Measurements from ENCODE around the gene PLCB1. TPM values are rescaled to one million over a fixed set of nuclear protein-coding genes. Genes with fewer than 3 reads are reported as not detected.

The PLCB1 gene
- total and polyA plus RNA-seq, 10 of the 15 experiments (the other 5 are each of a cell fraction or from before 2014, with no cell fraction given): 0.05 to 5.3 (median 0.17) TPM; not detected in 1

- RAD21 ChIA-PET (ENCODE audit: unreplicated experiment): no interaction called here
These were observed 58.2 kb downstream of the PLCB1 start for GRCh38 chr20:8190043-8190880.

GRCh38 chr20:8194721-8195120, 62.7 kb downstream of the PLCB1 start:
- H3K27ac ChIP-seq (ENCODE audit: control insufficient read depth, insufficient read depth): no peak overlapping the region
- BruUV-seq (replicated peaks): no TSS peak
- ChIA-PET SMC1A (ENCODE audit: uncharacterized antibody, unreplicated experiment) (no interaction called here), POLR2A (no interaction called here), CTCF (no interaction called here), RAD21 (ENCODE audit: unreplicated experiment) (no interaction called here)
- DNase-seq (ENCODE audit: low read depth, low spot score) (no peak), ATAC-seq (no peak), FAIRE-seq (no peak)
- no peaks in the 10 kb centered on the region for H3K27me3 ChIP-seq (replicated peaks in 1 of 2; ENCODE audit: control insufficient read depth in 2 of 2, insufficient read depth in 2 of 2, low read length in 1 of 2)
- H3K4me2 ChIP-seq (ENCODE audit: control insufficient read depth, insufficient read depth): no peak overlapping the region
- intact Hi-C loops (cut with micrococcal nuclease; ENCODE audit: unreplicated experiment) (no loop called here), in situ Hi-C loops (cut with MboI) (no loop called here)
- no peaks in the 10 kb centered on the region for H3K4me1 ChIP-seq (ENCODE audit: control insufficient read depth, insufficient read depth, low read length)
- H3K79me2 ChIP-seq (ENCODE audit: control insufficient read depth, insufficient read depth, low read length): no peaks in the 10 kb centered on the region
- no peak overlapping the region for H2AFZ ChIP-seq (ENCODE audit: control insufficient read depth, low read depth, low read length)
- H3K36me3 ChIP-seq (ENCODE audit: control insufficient read depth in 2 of 2, insufficient read depth in 2 of 2, low read length in 1 of 2): no peaks in the 10 kb centered on the region
- H3K9ac ChIP-seq (ENCODE audit: control insufficient read depth, insufficient read depth, low read length): no peak overlapping the region
- no peaks in the 10 kb centered on the region for H3K9me3 ChIP-seq (replicated peaks; ENCODE audit: control insufficient read depth, insufficient read depth, low read length)
- H4K20me1 ChIP-seq (ENCODE audit: control insufficient read depth, insufficient read depth): no peaks in the 10 kb centered on the region
- H3K4me3 ChIP-seq: no peak overlapping the region
- TF ChIP-seq SRF (IDR thresholded peaks at IDR 0.05; ENCODE audit: low read depth in 2 of 2, low read length in 2 of 2) (no peak), ZNF592 (IDR thresholded peaks at IDR 0.05) (no peak), ZSCAN29 (IDR thresholded peaks at IDR 0.05) (no peak), CREB1 (IDR thresholded peaks at IDR 0.05; ENCODE audit: low read depth) (no peak), NKRF (conservative IDR thresholded peaks at IDR 0.05) (no peak)

More at GRCh38 chr20:8190043-8190880, 58.2 kb downstream of the PLCB1 start:
- no peaks in the 10 kb centered on the region for H3K27me3 ChIP-seq (replicated peaks in 1 of 2; ENCODE audit: control insufficient read depth in 2 of 2, insufficient read depth in 2 of 2, low read length in 1 of 2)
- in situ Hi-C loops (cut with MboI) (no loop called here), intact Hi-C loops (cut with micrococcal nuclease; ENCODE audit: unreplicated experiment) (no loop called here)
- H3K79me2 ChIP-seq (ENCODE audit: control insufficient read depth, insufficient read depth, low read length): no peaks in the 10 kb centered on the region
- H3K4me3 ChIP-seq: no peak overlapping the region
- H3K4me1 ChIP-seq (ENCODE audit: control insufficient read depth, insufficient read depth, low read length): no peaks in the 10 kb centered on the region
- H4K20me1 ChIP-seq (ENCODE audit: control insufficient read depth, insufficient read depth): no peaks in the 10 kb centered on the region
- 4% methylated on average over 7 of the region's 7 CpGs for WGBS (ENCODE audit: insufficient coverage, insufficient replicate concordance, low lambda C conversion rate, missing lambda C conversion rate)
- FAIRE-seq: no peak
- POLR2A ChIA-PET: no interaction called here
- BruUV-seq (replicated peaks): no TSS peak
- TF ChIP-seq KLF5 (IDR thresholded peaks at IDR 0.05; ENCODE audit: partially characterized antibody) (no peak), E2F4 (IDR thresholded peaks at IDR 0.05; ENCODE audit: low read depth, low read length) (no peak), ATF7 (IDR thresholded peaks at IDR 0.05; ENCODE audit: low read depth) (no peak), HCFC1 (IDR thresholded peaks at IDR 0.05; ENCODE audit: low read length) (no peak), ZNF207 (IDR thresholded peaks at IDR 0.05; ENCODE audit: borderline replicate concordance) (no peak)
- SMC1A ChIA-PET (ENCODE audit: uncharacterized antibody, unreplicated experiment): interaction anchor here (1.0 kb wide), 1 partner anchor 199 kb away, joined by 3 read pairs; no protein-coding TSS in a partner anchor
- DNase-seq (ENCODE audit: low read depth, low spot score): no peak
- H3K36me3 ChIP-seq (ENCODE audit: control insufficient read depth in 2 of 2, insufficient read depth in 2 of 2, low read length in 1 of 2): no peaks in the 10 kb centered on the region
- ATAC-seq: no peak
- H2AFZ ChIP-seq (ENCODE audit: control insufficient read depth, low read depth, low read length): no peak overlapping the region
- no peak overlapping the region for H3K27ac ChIP-seq (ENCODE audit: control insufficient read depth, insufficient read depth)
- no peak overlapping the region for H3K4me2 ChIP-seq (ENCODE audit: control insufficient read depth, insufficient read depth)
- no peaks in the 10 kb centered on the region for H3K9me3 ChIP-seq (replicated peaks; ENCODE audit: control insufficient read depth, insufficient read depth, low read length)
- CTCF ChIA-PET: interaction anchor here (1.0 kb wide), 1 partner anchor 25 kb away, joined by 3 read pairs; no protein-coding TSS in a partner anchor
- H3K9ac ChIP-seq (ENCODE audit: control insufficient read depth, insufficient read depth, low read length): no peak overlapping the region
